ENCODE results near the gene R3HDM2. TPM values are rescaled to one million over a fixed set of nuclear protein-coding genes. Genes with fewer than 3 reads are reported as not detected.

The R3HDM2 gene
- total and polyA plus RNA-seq, 4 donors: 7.4 to 28.9 (median 15.1) TPM

DNA sequence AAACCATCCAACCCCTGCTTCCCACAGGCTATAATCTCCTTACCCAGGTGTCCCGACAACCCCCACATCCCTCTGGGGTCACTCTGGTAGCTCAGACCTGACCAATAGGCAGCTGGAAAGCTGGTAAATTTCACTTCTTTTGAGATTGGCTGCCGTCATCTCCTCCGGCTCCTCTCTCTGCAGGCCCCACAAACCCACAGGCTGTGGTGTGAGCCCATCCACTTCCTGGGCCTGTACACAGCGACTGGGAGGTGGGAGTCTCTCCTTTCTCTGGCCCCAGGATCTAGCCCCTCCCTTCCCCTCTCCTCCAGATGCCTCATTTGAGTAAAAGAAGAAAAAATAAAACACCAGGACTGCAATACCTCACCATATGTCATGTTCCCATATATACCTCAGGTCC, 4.5 kb upstream of the R3HDM2 start:
- peak overlapping the region; percentile 68 to 86 (median 75) for H3K4me3 ChIP-seq (ENCODE audit: low read depth in 1 of 3, low read length in 3 of 3)
- H3K27ac ChIP-seq (ENCODE audit: low read depth in 1 of 2, low read length in 2 of 2): peak overlapping the region; percentile 90 to 93
- H3K9me3 ChIP-seq (ENCODE audit: control insufficient read depth in 4 of 4, low read length in 3 of 4): no peaks in the 10 kb centered on the region
- no peaks in the 10 kb centered on the region for H3K36me3 ChIP-seq (ENCODE audit: control insufficient read depth in 4 of 4, insufficient read depth in 3 of 4, low read depth in 1 of 4, low read length in 3 of 4)
- H3K9ac ChIP-seq (ENCODE audit: low read depth in 1 of 2, low read length in 2 of 2): peak overlapping the region; percentile 63 to 98
- H3K27me3 ChIP-seq (ENCODE audit: control insufficient read depth in 4 of 4, insufficient read depth in 4 of 4, low read length in 3 of 4): no peaks in the 10 kb centered on the region
- peaks cover 0 to 29% (median 13%) of the 10 kb centered on the region in 4 donors for H3K4me1 ChIP-seq (ENCODE audit: control insufficient read depth in 4 of 4, insufficient read depth in 4 of 4, low read length in 3 of 4)
- WGBS: 21% methylated on average over 4 of the region's 4 CpGs
- no peak for DNase-seq (ENCODE audit: low spot score)
- TF ChIP-seq SP1 (IDR thresholded peaks at IDR 0.05): no peak
- no peak for TF ChIP-seq EGR1 (IDR thresholded peaks at IDR 0.05; ENCODE audit: low read depth in 2 of 2)
- no peak for TF ChIP-seq FOXA2 (IDR thresholded peaks at IDR 0.05)
- TF ChIP-seq HNF4G (IDR thresholded peaks at IDR 0.05): no peak
- no peak for TF ChIP-seq YY1 (IDR thresholded peaks at IDR 0.05)
- TF ChIP-seq, protein P1, sequence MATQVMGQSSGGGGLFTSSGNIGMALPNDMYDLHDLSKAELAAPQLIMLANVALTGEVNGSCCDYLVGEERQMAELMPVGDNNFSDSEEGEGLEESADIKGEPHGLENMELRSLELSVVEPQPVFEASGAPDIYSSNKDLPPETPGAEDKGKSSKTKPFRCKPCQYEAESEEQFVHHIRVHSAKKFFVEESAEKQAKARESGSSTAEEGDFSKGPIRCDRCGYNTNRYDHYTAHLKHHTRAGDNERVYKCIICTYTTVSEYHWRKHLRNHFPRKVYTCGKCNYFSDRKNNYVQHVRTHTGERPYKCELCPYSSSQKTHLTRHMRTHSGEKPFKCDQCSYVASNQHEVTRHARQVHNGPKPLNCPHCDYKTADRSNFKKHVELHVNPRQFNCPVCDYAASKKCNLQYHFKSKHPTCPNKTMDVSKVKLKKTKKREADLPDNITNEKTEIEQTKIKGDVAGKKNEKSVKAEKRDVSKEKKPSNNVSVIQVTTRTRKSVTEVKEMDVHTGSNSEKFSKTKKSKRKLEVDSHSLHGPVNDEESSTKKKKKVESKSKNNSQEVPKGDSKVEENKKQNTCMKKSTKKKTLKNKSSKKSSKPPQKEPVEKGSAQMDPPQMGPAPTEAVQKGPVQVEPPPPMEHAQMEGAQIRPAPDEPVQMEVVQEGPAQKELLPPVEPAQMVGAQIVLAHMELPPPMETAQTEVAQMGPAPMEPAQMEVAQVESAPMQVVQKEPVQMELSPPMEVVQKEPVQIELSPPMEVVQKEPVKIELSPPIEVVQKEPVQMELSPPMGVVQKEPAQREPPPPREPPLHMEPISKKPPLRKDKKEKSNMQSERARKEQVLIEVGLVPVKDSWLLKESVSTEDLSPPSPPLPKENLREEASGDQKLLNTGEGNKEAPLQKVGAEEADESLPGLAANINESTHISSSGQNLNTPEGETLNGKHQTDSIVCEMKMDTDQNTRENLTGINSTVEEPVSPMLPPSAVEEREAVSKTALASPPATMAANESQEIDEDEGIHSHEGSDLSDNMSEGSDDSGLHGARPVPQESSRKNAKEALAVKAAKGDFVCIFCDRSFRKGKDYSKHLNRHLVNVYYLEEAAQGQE (IDR thresholded peaks at IDR 0.05): no peak
- no peak for TF ChIP-seq RAD21 (IDR thresholded peaks at IDR 0.05)
- TF ChIP-seq JUND (IDR thresholded peaks at IDR 0.05): no peak
- TF ChIP-seq, protein P2, sequence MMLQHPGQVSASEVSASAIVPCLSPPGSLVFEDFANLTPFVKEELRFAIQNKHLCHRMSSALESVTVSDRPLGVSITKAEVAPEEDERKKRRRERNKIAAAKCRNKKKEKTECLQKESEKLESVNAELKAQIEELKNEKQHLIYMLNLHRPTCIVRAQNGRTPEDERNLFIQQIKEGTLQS (IDR thresholded peaks at IDR 0.05): no peak
- no peak for TF ChIP-seq GABPA (IDR thresholded peaks at IDR 0.05 in 1 of 2, conservative IDR thresholded peaks at IDR 0.05 in 1 of 2)
- no peak for TF ChIP-seq FOXA1 (IDR thresholded peaks at IDR 0.05)
- TF ChIP-seq TAF1 (conservative IDR thresholded peaks at IDR 0.05): no peak
- TF ChIP-seq HNF4A (conservative IDR thresholded peaks at IDR 0.05): no peak
- TF ChIP-seq, protein P3, sequence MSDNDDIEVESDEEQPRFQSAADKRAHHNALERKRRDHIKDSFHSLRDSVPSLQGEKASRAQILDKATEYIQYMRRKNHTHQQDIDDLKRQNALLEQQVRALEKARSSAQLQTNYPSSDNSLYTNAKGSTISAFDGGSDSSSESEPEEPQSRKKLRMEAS (IDR thresholded peaks at IDR 0.05): no peak
- no peak for TF ChIP-seq NR2F2 (IDR thresholded peaks at IDR 0.05)
- TF ChIP-seq, protein P4, sequence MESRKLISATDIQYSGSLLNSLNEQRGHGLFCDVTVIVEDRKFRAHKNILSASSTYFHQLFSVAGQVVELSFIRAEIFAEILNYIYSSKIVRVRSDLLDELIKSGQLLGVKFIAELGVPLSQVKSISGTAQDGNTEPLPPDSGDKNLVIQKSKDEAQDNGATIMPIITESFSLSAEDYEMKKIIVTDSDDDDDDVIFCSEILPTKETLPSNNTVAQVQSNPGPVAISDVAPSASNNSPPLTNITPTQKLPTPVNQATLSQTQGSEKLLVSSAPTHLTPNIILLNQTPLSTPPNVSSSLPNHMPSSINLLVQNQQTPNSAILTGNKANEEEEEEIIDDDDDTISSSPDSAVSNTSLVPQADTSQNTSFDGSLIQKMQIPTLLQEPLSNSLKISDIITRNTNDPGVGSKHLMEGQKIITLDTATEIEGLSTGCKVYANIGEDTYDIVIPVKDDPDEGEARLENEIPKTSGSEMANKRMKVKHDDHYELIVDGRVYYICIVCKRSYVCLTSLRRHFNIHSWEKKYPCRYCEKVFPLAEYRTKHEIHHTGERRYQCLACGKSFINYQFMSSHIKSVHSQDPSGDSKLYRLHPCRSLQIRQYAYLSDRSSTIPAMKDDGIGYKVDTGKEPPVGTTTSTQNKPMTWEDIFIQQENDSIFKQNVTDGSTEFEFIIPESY (IDR thresholded peaks at IDR 0.05): no peak
- TF ChIP-seq, protein P5, sequence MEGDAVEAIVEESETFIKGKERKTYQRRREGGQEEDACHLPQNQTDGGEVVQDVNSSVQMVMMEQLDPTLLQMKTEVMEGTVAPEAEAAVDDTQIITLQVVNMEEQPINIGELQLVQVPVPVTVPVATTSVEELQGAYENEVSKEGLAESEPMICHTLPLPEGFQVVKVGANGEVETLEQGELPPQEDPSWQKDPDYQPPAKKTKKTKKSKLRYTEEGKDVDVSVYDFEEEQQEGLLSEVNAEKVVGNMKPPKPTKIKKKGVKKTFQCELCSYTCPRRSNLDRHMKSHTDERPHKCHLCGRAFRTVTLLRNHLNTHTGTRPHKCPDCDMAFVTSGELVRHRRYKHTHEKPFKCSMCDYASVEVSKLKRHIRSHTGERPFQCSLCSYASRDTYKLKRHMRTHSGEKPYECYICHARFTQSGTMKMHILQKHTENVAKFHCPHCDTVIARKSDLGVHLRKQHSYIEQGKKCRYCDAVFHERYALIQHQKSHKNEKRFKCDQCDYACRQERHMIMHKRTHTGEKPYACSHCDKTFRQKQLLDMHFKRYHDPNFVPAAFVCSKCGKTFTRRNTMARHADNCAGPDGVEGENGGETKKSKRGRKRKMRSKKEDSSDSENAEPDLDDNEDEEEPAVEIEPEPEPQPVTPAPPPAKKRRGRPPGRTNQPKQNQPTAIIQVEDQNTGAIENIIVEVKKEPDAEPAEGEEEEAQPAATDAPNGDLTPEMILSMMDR (IDR thresholded peaks at IDR 0.05; ENCODE audit: low read depth, low read length, missing input control): no peak

All from liver (tissue), 9 donors.